Astrocyte of the cerebellum (primary cell): ENCODE measurements around the gene UBN1.

Experiments
- DNase-seq: peaks from one replicate; pipeline ENCODE4 v3.0.0-alpha.2; 2011; ENCODE audit warnings: low read depth
- H3K4me3 ChIP-seq: 2 replicates; pipeline ENCODE4 v1.5.1; 2011; ENCODE audit warnings: mild to moderate bottlenecking, low read depth, low read length, moderate library complexity
- CTCF ChIP-seq: IDR thresholded peaks from 2 replicates; pipeline ENCODE4 v1.5.1; 2012; ENCODE audit warnings: low read length, low read depth, moderate library complexity, mild to moderate bottlenecking; ENCODE audit errors: missing control alignments
- in situ Hi-C: cut with HindIII; loops from 2 replicates; pipeline ENCODE4 v1.10.0; 2017; ENCODE audit warnings: low sequenced_read_pairs

The UBN1 gene

DNA sequence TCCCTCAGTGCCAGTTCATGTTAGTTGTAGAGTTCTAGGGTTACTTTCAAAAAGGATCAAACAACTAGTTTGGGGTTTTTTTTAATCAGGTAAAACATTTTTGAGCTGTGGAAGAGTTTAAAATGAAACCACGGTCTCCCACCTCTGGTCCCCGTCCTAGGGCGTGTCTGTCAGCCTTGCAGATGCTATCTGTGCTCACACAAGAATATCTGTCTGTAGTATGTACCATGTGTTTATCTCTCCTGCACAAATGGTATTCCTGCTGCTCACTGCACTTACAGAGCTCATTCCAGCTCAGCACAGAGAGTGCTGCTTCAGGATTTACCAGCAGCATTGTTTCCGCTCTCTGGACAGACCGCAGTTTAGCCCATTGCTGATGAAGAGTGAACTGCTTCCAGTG, 38.9 kb downstream of the UBN1 start:
- in situ Hi-C loops, result no loop called here
- DNase-seq, result no peak
- no peak for TF ChIP-seq CTCF
- no peak overlapping the region for H3K4me3 ChIP-seq

GRCh38 chr16:4888428-4889135, 41.3 kb downstream of the UBN1 start:
- in situ Hi-C loops, result no loop called here
- TF ChIP-seq CTCF, result no peak
- DNase-seq, result no peak
- H3K4me3 ChIP-seq, result no peak overlapping the region

DNA sequence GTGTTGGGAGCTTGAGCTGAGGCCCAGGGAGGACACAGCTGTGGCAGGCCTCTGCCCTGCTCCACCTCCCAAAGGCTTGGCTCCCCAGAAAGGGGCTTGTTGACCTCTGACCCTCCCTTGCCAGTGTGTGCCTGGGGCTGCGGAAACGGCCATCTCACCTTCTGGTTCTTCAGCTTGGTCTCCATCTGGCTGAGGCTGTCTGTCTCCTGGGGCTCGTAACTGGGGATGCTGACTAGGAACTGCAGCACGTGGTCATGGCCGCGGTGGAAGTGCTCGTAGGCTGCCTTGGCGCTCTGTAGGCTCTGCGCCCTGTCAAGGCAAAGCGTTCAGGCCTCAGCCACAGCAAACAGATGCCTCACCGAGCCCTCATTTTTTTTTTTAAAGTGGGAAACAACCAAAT, 42.7 kb downstream of the UBN1 start:
- no peak for DNase-seq
- in situ Hi-C loops, result no loop called here
- no peak for TF ChIP-seq CTCF
- H3K4me3 ChIP-seq, result no peak overlapping the region

- no peak overlapping the region for H3K4me3 ChIP-seq
- no peak for TF ChIP-seq CTCF
- in situ Hi-C loops, result no loop called here
- DNase-seq, result no peak
Measured at GRCh38 chr16:4890686-4891085, 43.4 kb downstream of the UBN1 start.

GRCh38 chr16:4891097-4891885, 44.0 kb downstream of the UBN1 start:
- in situ Hi-C loops, result no loop called here
- no peak for DNase-seq
- H3K4me3 ChIP-seq, result no peak overlapping the region
- no peak for TF ChIP-seq CTCF

DNA sequence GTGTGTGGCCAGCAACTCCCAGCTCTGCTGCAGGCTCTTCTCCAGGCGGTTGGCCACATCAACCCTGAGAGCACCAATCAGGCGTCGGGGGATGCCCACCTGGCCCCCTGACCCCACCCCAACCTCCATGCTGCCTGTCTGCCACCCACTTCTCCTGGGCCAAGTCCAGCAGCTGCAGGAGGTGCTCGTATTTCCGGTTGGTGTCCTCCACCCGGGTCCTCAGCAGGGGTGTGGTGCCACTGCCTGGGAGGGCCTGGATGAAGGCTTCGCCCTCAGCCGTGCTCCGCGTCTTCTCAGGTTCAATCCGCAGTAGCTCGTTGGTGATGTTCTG, 44.6 kb downstream of the UBN1 start:
- DNase-seq, result no peak
- no peak overlapping the region for H3K4me3 ChIP-seq
- in situ Hi-C loops, result no loop called here
- TF ChIP-seq CTCF, result no peak
